Lower leg skin (tissue), 3 donors: ENCODE results near the gene TMEM138.

Experiments used
- CTCF ChIP-seq, 3 donors: fragments of 450-650 bp; IDR thresholded peaks; one replicate each; pipeline ENCODE4 v1.5.1; 2016; ENCODE audit warnings: antibody characterized with exemption in 3 of 3, mild to moderate bottlenecking in 3 of 3, moderate library complexity in 2 of 3
- POLR2A ChIP-seq, 2 donors: fragments of 450-650 bp; IDR thresholded peaks; one replicate each; pipeline ENCODE4 v1.6.1; 2016 to 2017; ENCODE audit warnings: antibody characterized with exemption in 2 of 2, mild to moderate bottlenecking in 1 of 2, moderate library complexity in 1 of 2

- no peak for TF ChIP-seq CTCF (IDR thresholded peaks at IDR 0.05)
- no peak for TF ChIP-seq POLR2A (IDR thresholded peaks at IDR 0.05)
Measured at GRCh38 chr11:61411589-61411988, 49.4 kb downstream of the TMEM138 start.
